Kidney tubule cell (primary cell): ENCODE measurements around the gene CTNS.

ENCODE experiments used
- DNase-seq: peaks from one replicate; pipeline ENCODE4 v3.0.0-alpha.2; 2018; ENCODE audit warnings: low spot score

Gene CTNS

GRCh38 chr17:3626831-3627768, 9.5 kb upstream of the CTNS start:
- DNase-seq = no peak

- no peak for DNase-seq
Observed at GRCh38 chr17:3627769-3628167, 8.8 kb upstream of the CTNS start.

- DNase-seq = no peak
Observed at GRCh38 chr17:3630781-3631180, 5.8 kb upstream of the CTNS start.

GRCh38 chr17:3632287-3632686, 4.3 kb upstream of the CTNS start:
- no peak for DNase-seq

DNA sequence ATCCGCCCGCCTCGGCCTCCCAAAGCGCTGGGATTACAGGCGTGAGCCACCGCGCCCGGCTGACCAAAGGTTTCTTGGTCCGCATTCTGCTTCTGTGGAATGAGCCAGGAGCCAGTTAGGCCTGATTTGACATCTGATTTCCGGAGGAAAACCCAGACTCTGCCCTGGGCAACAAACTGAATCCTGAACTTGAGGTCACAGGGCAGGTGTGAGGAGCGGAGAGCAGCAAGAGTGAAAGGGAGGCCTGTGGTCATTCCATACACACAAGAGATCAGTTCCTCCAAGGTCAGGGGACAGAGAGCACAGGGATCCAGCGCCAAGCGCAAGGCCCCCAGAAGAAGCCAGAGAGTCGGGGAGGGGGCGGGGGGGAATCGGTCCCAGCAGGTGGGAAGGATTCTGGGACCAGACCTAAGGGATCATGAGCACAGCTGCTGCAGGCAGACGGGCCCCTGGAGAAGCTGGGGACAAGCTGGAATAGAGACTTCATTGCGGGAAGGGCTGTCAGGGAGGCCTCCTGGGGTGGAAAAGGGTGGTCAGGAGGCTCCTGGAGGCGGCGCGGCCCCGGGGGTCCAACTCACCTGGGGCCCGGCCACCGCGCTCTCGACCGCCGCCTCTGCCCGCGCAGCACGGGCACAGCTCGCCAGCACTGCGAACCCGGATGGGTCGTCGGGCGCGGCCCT, 946 bp upstream of the CTNS start:
- peak; percentile 68 for DNase-seq

DNA sequence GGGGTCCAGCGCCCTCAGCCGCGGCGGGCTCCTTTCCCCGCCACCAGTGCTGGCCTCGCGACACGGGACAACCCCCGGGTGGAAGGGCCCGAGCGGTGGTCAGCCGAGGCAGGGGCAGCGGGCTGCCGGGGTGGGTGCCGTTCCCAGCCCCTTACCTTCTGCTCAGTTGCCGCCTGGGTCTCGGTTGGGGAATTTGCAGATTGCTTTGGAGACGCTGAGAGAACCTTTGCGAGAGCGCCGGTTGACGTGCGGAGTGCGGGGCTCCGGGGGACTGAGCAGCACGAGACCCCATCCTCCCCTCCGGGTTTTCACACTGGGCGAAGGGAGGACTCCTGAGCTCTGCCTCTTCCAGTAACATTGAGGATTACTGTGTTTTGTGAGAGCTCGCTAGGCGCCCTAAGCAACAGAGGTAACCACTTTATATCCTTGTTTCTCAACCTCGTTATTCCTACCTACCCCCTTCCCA, 381 bp downstream of the CTNS start:
- DNase-seq = no peak

DNA sequence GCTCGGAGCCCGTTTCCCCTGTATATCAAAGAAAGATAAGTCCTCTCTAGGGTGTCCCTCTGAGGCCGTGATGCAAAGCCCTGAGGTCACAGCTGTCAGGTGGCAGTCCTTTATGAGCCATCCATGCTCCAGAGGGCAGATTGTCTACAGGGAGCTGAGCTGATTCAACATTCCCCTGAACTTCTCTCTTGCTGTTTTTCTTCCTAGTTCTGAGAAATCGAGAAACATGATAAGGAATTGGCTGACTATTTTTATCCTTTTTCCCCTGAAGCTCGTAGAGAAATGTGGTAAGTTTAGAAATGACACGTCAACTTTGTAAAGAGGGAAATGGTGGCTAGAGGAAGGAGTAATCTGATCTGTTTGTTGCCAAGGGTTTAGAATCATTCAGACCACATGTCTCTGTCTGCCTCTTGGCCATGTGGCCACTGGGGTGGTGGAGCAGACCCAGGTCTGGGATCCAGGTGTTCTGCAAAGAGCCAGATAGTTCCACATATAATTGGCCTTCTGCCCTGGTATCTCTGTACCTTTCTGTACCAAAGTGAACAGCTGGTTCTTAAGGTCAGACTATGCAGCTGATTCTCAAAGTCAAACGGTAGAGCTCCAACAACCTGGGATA, 3.5 kb downstream of the CTNS start:
- no peak for DNase-seq

- no peak for DNase-seq
Observed at GRCh38 chr17:3641014-3641413, 4.5 kb downstream of the CTNS start.

GRCh38 chr17:3641717-3642486, 5.3 kb downstream of the CTNS start:
- DNase-seq = peak; percentile 67

DNA sequence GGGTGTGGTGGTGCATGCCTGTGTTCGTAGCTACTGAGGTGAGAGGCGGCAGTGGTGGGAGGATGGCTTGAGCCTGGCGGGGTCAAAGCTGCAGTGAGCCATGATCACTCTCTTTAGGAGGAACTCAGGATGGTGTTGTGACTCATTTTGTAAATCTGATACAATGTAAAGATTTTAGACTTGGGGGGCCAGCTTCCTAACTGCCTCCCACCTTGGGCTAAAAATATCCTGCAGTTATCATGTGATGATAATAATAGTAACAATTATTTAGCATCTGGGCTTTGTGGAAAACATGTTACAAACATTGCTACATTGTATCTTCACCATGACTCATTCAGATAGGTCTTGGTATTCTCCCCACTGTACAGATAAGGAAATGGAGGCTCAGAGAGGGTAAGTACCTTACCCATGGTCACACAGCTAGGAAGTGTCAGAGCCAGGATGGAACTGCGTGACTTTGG, 7.4 kb downstream of the CTNS start:
- no peak for DNase-seq

DNA sequence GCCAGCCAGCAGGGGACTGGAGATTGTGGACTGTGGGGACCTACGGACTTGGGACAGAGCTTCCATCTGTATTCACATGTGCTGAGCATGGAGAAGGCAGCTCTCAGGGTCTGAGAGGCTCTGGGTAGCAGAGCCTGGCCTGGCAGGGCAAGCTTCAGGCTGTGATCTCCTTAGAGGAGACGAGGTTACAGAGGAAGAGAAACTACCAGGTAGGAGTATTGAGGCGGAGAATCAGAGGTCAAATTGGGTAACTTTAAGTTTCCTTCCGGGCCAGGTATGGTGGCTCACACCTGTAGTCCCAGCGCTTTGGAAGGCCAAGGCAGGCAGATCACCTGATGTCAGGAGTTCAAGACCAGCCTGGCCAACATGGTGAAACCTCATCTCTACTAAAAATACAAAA, 8.8 kb downstream of the CTNS start:
- no peak for DNase-seq

- DNase-seq = no peak
Observed at GRCh38 chr17:3647251-3647650, 10.7 kb downstream of the CTNS start.

GRCh38 chr17:3647769-3648555, 11.4 kb downstream of the CTNS start:
- peak; percentile 57 for DNase-seq

DNA sequence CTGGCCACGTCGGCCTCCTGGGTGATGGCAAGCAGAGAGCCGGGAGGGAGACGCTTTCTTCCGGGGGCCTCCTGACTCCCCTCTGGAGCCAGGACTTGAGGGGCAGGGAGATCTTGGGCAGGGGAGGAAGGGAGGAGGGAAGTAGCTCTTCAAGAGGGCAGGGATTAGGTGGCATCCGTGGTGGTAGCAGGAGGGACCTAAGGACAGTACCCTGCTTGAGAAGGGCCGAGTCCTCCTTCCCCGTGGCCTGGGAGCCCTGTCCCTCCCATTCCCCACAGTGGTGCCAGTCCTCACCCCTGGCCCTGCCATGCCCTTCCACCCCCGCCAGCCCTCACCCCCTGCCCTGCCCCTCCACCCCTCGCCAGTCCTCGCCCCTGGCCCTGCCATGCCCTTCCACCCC, 19.2 kb downstream of the CTNS start:
- no peak for DNase-seq

DNA sequence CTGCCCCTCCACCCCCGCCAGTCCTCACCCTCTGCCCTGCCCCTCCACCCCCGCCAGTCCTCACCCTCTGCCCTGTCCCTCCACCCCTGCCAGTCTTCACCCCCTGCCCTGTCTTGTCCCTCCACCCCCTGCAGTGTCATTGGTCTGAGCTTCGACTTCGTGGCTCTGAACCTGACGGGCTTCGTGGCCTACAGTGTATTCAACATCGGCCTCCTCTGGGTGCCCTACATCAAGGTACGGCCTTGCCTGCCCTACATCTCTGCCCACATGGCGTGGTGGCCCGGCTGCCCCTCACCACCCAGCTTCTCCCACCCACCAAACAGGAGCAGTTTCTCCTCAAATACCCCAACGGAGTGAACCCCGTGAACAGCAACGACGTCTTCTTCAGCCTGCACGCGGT, 19.8 kb downstream of the CTNS start:
- DNase-seq = no peak

GRCh38 chr17:3656755-3657587, 20.4 kb downstream of the CTNS start:
- DNase-seq = no peak

DNA sequence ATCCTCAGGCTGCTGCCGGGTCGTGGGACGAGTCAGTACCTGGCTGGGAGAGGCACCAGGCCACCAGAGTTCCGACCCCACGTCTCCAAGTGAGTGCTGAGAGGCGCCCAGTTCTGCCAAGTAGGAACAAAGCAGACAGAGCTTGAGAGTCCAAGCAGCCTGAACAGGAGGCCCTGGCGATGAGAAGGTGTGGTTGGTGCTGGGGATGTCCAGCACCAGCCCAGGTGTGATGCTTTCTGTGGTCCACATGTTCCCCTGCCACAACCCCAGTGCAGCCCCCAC, 21.0 kb downstream of the CTNS start:
- no peak for DNase-seq

GRCh38 chr17:3657874-3658783, 21.6 kb downstream of the CTNS start:
- DNase-seq = no peak

DNA sequence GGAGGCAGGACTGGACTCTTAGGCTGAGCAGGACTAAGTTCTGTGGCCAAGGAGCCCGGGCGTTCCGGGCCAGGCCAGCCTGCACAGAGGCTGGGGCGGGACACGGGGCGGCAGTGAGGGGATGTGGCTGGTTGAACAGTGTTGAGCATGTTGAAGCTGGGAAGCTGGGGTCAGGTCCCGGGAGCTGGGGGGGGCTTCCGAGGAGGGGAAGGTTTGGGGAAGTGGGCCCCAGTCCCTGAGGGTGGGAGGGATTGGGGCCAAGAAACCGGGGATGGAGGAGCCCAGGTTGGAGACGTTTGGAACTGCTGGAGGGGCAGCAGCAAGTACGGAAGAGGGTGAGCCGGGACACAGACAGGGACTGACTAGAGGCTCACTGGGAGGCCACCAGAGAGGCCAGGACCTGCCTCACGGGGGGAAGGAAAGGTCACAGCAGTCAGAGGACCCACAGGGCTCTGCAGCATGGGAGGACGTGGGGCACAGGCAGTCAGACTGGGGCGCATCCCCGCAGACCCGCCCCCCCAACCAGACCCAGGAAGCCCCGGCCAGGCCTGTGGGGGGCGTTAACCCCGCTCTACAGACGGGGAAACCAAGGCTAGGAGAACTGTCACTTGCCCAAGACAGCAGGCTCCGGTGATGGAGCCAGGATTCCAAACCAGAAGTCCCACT, 22.4 kb downstream of the CTNS start:
- no peak for DNase-seq
